ENCODE measurements around the gene FAHD2A.
"Not testable (repeated sequence)": the region's sequence is repeated elsewhere in the genome, so short reads cannot be mapped to it uniquely, and the experiment has no call there.

DNA sequence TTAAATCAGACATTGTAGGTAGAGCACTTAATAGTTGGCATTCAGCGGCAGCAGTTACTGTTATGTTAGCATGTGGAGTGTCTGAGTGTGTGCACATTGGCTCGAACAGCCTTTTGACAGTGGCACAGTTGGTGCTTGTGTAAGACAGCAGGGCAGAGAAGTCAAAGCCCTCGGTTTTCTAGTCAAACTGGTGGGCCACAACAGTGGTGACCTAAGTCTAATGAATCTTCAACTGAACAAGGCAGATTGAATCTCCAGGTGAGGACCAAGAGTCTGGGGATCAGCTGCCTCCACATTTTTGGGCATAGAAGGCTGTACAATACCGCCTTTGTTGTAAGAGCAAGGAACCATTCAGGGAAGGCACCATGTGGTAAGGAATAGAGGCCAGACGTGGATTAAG, 1.3 kb downstream of the FAHD2A start:
- TF ChIP-seq, protein P1, sequence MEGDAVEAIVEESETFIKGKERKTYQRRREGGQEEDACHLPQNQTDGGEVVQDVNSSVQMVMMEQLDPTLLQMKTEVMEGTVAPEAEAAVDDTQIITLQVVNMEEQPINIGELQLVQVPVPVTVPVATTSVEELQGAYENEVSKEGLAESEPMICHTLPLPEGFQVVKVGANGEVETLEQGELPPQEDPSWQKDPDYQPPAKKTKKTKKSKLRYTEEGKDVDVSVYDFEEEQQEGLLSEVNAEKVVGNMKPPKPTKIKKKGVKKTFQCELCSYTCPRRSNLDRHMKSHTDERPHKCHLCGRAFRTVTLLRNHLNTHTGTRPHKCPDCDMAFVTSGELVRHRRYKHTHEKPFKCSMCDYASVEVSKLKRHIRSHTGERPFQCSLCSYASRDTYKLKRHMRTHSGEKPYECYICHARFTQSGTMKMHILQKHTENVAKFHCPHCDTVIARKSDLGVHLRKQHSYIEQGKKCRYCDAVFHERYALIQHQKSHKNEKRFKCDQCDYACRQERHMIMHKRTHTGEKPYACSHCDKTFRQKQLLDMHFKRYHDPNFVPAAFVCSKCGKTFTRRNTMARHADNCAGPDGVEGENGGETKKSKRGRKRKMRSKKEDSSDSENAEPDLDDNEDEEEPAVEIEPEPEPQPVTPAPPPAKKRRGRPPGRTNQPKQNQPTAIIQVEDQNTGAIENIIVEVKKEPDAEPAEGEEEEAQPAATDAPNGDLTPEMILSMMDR (conservative IDR thresholded peaks at IDR 0.05; ENCODE audit: low read length), result not testable (repeated sequence)
- TF ChIP-seq EZH2phosphoT487 (IDR thresholded peaks at IDR 0.05; ENCODE audit: borderline replicate concordance), result not testable (repeated sequence)

Data from Loucy (cell line).